ENCODE data around the gene TSPEAR.

- no peak for TF ChIP-seq CTCF (IDR thresholded peaks at IDR 0.05)
- no peak for TF ChIP-seq EZH2 (IDR thresholded peaks at IDR 0.05; ENCODE audit: borderline replicate concordance, insufficient read depth, low read depth, low read length, poor library complexity, severe bottlenecking)
Observed at GRCh38 chr21:44477712-44478111, 233.7 kb downstream of the TSPEAR start.

Measured in B cell (primary cell).